HG02623 (cell line): ENCODE results near the gene PRPF38B.
"Not testable (repeated sequence)": the region's sequence is repeated elsewhere in the genome, so short reads cannot be mapped to it uniquely, and the experiment has no call there.

ENCODE experiments used
- ATAC-seq: cut with Tn5 transposase; IDR thresholded peaks from one replicate; pipeline ENCODE4 v1.9.1; 2021; ENCODE audit warnings: moderate library complexity; ENCODE audit not compliant: unreplicated experiment

The PRPF38B gene, protein sequence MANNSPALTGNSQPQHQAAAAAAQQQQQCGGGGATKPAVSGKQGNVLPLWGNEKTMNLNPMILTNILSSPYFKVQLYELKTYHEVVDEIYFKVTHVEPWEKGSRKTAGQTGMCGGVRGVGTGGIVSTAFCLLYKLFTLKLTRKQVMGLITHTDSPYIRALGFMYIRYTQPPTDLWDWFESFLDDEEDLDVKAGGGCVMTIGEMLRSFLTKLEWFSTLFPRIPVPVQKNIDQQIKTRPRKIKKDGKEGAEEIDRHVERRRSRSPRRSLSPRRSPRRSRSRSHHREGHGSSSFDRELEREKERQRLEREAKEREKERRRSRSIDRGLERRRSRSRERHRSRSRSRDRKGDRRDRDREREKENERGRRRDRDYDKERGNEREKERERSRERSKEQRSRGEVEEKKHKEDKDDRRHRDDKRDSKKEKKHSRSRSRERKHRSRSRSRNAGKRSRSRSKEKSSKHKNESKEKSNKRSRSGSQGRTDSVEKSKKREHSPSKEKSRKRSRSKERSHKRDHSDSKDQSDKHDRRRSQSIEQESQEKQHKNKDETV

DNA sequence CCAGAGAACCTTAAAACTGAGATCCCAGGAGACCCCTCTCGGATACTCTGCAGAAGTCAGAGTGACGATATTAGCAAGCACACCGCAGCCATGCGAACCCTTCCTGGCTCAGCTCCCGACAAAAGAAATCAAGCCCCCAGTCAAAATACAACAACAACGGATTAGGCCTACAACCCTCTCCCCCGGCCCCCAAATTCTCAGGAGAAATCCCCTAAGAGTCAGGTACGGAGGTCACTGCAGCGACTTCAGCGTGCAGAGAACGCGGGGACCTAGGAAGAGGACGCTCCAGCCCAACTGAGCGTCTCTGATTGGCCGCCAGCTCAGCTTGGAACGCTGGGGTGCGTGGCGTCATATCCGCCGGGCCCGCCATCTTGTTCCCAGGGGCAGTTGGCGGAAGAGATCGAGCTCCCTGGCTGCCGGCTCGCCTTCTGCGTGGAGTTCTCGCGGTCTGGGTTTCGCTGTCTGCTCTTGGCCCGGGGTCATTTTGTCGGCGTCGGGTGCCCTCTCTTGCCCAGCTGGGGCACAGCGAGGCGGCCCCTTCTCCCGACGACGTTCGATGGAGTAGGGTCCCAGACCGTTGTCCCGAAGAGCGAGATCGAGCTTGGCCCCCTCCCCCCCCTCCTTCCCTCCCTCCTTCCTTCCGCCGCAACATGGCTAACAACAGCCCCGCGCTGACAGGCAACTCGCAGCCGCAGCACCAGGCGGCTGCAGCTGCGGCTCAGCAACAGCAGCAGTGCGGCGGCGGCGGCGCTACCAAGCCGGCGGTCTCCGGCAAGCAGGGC lies at the start of gene PRPF38B:
Gene PRPF38B, plus strand, starts transcription at position 369 of the 782 bp plus-strand sequence. Its CDS starts 282 bp downstream, at position 651.
- peak; percentile 95 for ATAC-seq

DNA sequence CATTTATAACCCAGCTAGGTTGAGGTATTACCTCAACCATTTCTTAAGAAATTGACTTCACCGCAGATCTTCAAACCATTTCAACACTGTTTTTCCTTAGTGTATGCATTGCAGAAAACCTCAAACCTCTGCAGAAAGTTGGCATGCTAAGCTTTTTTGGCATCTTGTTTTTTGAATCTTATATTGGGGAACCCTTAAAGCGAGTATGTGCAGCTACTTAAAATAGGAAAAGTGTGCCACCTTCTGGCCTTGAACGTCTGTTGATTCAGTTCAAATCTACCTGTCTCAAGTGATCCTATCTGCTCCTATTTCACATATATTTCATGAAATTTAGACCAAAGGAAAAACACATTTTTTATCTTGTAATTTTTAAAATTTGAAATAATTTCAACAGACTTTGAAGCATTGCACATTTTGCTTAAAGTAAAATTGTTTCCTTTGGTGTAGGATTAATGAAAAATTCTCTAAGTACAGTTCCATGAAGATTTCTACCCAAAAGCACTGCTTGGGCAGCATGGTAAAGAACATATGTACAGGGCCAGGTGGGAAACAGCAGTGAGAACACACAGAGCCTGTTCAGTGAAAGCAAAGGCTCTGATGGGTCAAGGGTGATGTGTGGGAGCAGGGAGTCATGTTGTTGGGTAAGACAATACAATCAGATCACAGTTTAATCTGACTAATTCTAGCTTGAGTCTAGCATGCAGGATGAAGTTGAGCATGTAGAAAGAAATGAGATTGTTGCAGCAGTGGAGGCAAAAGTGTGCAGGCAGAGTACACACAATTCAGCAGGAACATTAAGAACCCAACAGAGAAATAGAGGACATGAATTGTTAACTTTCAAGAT lies 48.4 kb upstream of the PRPF38B start:
- ATAC-seq: no peak

DNA sequence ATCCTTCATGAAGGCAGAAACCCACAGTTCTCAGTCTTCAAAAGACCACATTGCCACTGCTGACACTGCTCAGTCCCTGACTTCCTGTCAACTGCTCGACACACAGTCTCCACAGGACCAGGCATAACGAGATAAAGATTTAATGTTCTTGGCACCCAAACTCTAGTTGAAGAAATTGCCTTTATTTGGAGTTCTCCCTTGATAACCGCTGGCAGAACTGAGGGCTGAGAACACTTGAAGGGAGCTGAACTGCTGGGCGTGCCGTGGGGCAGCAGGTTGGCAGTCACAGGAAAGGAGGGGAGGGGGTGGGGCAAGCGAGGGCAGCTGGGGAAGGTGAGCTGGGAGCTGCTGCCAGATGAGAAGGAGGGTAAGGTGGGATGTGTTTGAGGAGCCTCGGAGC lies 47.1 kb upstream of the PRPF38B start:
- no peak for ATAC-seq

DNA sequence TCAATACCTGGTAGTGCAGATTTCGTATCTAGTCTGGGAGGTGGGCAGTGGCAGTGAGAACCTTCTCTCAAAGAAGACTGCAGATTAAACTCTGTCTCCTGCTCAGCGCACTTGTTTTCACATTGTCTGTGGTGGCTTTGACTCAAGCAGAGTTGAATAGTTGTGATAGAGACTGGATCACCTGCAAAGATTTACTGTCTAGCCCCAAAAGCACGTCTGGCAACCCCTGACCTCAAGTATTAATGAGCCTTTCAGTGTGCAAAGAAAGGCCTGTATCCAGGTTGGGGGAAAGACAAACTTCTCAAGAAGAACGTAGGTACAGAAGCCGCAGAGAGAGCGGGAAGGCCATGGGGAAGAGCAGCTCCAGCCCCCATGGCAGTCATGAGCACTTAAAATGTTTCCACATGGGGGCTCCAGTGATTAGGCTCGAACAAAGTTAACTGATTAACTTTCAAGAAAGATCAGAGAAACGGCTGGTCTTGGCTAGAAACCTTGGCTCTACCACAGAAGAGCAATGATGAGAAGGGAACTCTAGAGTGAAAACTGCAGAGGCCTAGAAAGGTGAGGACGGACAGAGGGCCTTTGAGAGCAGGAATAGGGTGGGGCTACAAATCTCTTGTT lies 46.4 kb upstream of the PRPF38B start:
- ATAC-seq: no peak

GRCh38 chr1:108646265-108646647 lies 45.9 kb upstream of the PRPF38B start:
- ATAC-seq: no peak

GRCh38 chr1:108646648-108647269 lies 45.4 kb upstream of the PRPF38B start:
- no peak for ATAC-seq

GRCh38 chr1:108653431-108654105 lies 38.5 kb upstream of the PRPF38B start:
- ATAC-seq: no peak

GRCh38 chr1:108657356-108658080 lies 34.6 kb upstream of the PRPF38B start:
- ATAC-seq: no peak

- ATAC-seq: peak; percentile 84
Measured at GRCh38 chr1:108661030-108661609, 31.0 kb upstream of the PRPF38B start, which contains the start of gene HENMT1. Gene HENMT1 (minus strand): TSS chr1:108661093. CDS start chr1:108659884, 1,209 bp downstream.

GRCh38 chr1:108663074-108663473 lies 29.0 kb upstream of the PRPF38B start:
- ATAC-seq: no peak

- no peak for ATAC-seq
Measured at GRCh38 chr1:108664481-108664880, 27.6 kb upstream of the PRPF38B start.

DNA sequence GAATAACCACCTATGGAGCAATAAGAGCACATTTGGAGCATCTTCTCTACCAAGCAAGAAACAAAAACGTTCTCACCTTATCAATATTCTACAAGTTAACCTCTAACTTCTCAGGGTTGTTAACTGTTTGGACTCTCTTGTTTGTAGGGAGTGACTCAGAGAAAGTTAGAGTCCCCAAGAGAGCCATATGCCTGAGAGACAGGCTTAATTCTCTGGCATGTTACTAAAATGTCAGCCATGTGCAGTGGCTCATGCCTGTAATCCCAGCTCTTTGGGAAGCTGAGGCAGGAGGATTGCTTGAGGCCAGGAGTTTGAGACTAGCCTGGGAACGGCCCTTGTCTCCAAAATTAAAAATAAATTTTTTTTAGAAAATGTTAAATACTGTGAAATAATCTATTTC lies 27.0 kb upstream of the PRPF38B start:
- no peak for ATAC-seq

GRCh38 chr1:108665771-108666170 lies 26.3 kb upstream of the PRPF38B start:
- ATAC-seq: no peak

DNA sequence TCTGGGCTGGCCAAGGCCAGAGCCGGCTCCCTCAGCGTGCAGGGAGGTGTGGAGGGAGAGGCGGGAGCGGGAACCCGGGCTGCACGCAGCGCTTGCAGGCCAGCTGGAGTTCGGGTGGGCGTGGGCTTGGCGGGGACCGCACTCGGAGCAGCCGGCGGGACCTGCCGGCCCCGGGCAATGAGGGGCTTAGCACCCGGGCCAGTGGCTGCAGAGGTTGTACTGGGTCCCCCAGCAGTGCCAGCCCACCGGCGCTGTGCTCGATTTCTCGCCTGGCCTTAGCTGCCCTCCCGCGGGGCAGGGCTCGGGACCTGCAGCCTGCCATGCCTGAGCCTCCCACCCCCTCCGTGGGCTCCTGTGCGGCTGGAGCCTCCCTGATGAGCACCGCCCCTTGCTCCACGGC lies 24.7 kb upstream of the PRPF38B start:
- ATAC-seq: not testable (repeated sequence)

- ATAC-seq: no peak
Measured at GRCh38 chr1:108668777-108669176, 23.3 kb upstream of the PRPF38B start.

DNA sequence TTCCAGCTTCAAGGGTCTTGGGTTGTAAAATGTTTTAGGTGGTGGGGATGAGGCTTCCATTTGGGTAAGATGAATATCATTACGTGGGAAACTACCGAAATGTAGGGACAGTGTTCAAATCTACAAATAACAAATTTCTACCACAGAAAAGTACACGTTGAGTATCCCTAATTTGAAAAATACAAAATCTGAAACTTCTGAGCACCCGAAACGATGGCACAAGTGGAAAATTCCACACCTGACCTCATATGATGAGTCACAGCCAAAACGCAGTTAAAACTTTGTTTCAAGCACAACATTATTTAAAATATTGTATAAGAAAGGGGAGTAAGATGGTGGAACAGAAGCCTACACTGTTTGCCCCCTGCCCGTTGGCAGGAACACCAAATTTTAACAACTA lies 22.4 kb upstream of the PRPF38B start:
- ATAC-seq: no peak

- no peak for ATAC-seq
Measured at GRCh38 chr1:108670131-108670773, 21.9 kb upstream of the PRPF38B start.

DNA sequence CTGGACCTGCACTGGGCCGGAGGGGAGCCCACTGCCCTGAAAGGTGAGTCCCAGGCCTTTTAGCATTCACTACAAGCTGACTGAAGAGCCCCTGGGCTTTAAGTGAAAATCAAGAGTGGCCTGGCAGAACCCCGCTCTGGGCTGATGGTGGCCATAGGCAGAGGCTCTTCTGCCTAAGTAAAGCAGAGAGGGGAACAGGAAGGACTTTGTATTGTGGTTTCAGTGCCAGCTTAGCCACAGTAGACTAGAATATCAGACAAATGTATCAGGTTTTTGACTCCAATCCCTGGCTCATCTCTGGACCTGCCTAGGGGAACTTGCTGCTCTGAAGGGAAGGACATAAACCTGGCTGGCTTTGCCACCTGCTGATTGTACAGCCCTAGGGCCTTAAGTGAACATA lies 21.0 kb upstream of the PRPF38B start:
- ATAC-seq: no peak
